Endothelial cell of umbilical vein (primary cell): ENCODE measurements around the gene CALN1. TPM values are rescaled to one million over a fixed set of nuclear protein-coding genes. Genes with fewer than 3 reads are reported as not detected.

Experiments
- BruUV-seq: library from RNA; stranded (reverse); fragments of 400-500 nt; replicated peaks from 2 replicates; lab custom pipeline; 2021; lab: Mats Ljungman, UMichigan
- CTCF ChIA-PET: fragments of 300-600, 350-600 bp; sonication (Branson Sonifier 250); formaldehyde crosslinking; loops from one replicate; lab custom pipeline; 2021; ENCODE audit warnings: antibody characterized with exemption, inconsistent platforms; lab: Charles Lee
- POLR2A ChIA-PET: fragments of 300-600, 350-600 bp; sonication (Branson Sonifier 250); formaldehyde crosslinking; loops from one replicate; lab custom pipeline; 2021; ENCODE audit warnings: antibody characterized with exemption, inconsistent platforms; lab: Charles Lee
- DNase-seq: peaks from one replicate; pipeline ENCODE4 v3.0.0-alpha.2; 2011; ENCODE audit warnings: low read depth, low spot score
- FAIRE-seq: peaks from 2 replicates; lab custom pipeline; 2011; peaks lifted over from hg19 to GRCh38; lab: Jason Lieb, UNC
- H2AFZ ChIP-seq: 2 replicates; pipeline ENCODE4 v1.6.0; 2012; ENCODE audit warnings: low read depth, low read length, control low read depth, inconsistent platforms
- H3K27ac ChIP-seq: 2 replicates; pipeline ENCODE4 v1.5.1; 2011; ENCODE audit warnings: low read depth, mild to moderate bottlenecking, control low read depth, low read length, moderate library complexity; ENCODE audit not compliant: insufficient read depth
- H3K27me3 ChIP-seq, 2 experiments: 2 replicates each; pipeline versions ENCODE4 v1.6.0 to v1.6.1; 2011; ENCODE audit warnings: low read length in 2 of 2, mixed read lengths in 1 of 2; ENCODE audit not compliant: control insufficient read depth in 2 of 2, insufficient read depth in 2 of 2
- H3K36me3 ChIP-seq, 2 experiments: 2 replicates in 1 of 2; 3 replicates in 1 of 2; pipeline ENCODE4 v1.5.1; 2011; ENCODE audit warnings: low read length in 2 of 2, mild to moderate bottlenecking in 1 of 2, moderate library complexity in 1 of 2; ENCODE audit not compliant: control insufficient read depth in 2 of 2, insufficient read depth in 2 of 2; ENCODE audit errors: extremely low read depth in 1 of 2
- H3K4me1 ChIP-seq: 3 replicates; pipeline ENCODE4 v1.5.1; 2011; ENCODE audit warnings: mild to moderate bottlenecking, low read length; ENCODE audit not compliant: control insufficient read depth, insufficient read depth; ENCODE audit errors: extremely low read depth
- H3K4me2 ChIP-seq: 2 replicates; pipeline ENCODE4 v1.6.1; 2011; ENCODE audit warnings: low read length, control low read depth, mixed read lengths; ENCODE audit not compliant: insufficient read depth
- H3K4me3 ChIP-seq, 3 experiments: fragments of 200-600 bp in 1 of 3; sonication (generic), shearing (Covaris generic) in 1 of 3; replicated peaks in 1 of 3; 2 replicates each; pipeline ENCODE4 v1.5.1; 2011 to 2016; ENCODE audit warnings: control low read depth in 3 of 3, low read length in 3 of 3, mild to moderate bottlenecking in 2 of 3, inconsistent platforms in 1 of 3, low read depth in 1 of 3, moderate library complexity in 1 of 3; ENCODE audit not compliant: insufficient read depth in 1 of 3
- H3K79me2 ChIP-seq: 2 replicates; pipeline ENCODE4 v1.6.0; 2012; ENCODE audit warnings: low read length, inconsistent platforms; ENCODE audit not compliant: control insufficient read depth, insufficient read depth
- H3K9ac ChIP-seq: replicated peaks from 2 replicates; pipeline ENCODE3; 2011; ENCODE audit warnings: low read length, control low read depth; ENCODE audit not compliant: insufficient read depth; ENCODE audit errors: extremely low read depth
- H3K9me1 ChIP-seq: replicated peaks from 3 replicates; pipeline ENCODE4 v1.6.0; 2011; ENCODE audit warnings: mild to moderate bottlenecking, low read length; ENCODE audit not compliant: control insufficient read depth, insufficient read depth; ENCODE audit errors: extremely low read depth
- H3K9me3 ChIP-seq: replicated peaks from 2 replicates; pipeline ENCODE4 v1.5.1; 2012; ENCODE audit warnings: low read length, inconsistent platforms; ENCODE audit not compliant: control insufficient read depth, insufficient read depth
- H4K20me1 ChIP-seq: replicated peaks from 2 replicates; pipeline ENCODE3; 2011; ENCODE audit warnings: mild to moderate bottlenecking, low read length; ENCODE audit not compliant: control insufficient read depth, insufficient read depth; ENCODE audit errors: extremely low read depth
- CTCF ChIP-seq, 2 donors: IDR thresholded peaks; 1 replicate in 1 of 2; 2 replicates in 1 of 2; pipeline ENCODE4 v1.5.1; 2011; ENCODE audit warnings: low read length in 2 of 2, mild to moderate bottlenecking in 2 of 2, moderate library complexity in 2 of 2, control low read depth in 1 of 2, inconsistent platforms in 1 of 2, low read depth in 1 of 2; ENCODE audit not compliant: insufficient read depth in 1 of 2; ENCODE audit errors: extremely low read depth in 1 of 2
- EZH2 ChIP-seq: IDR thresholded peaks from 2 replicates; pipeline ENCODE4 v1.6.1; 2012; ENCODE audit warnings: borderline replicate concordance, low read depth, mild to moderate bottlenecking, moderate library complexity, low read length, inconsistent platforms; ENCODE audit not compliant: severe bottlenecking
- FOS ChIP-seq: IDR thresholded peaks from 2 replicates; pipeline ENCODE4 v1.6.1; 2011; ENCODE audit warnings: mild to moderate bottlenecking, low read length, moderate library complexity, borderline replicate concordance; ENCODE audit not compliant: insufficient read depth
- GATA2 ChIP-seq: IDR thresholded peaks from 2 replicates; pipeline ENCODE4 v1.7.0; 2011; ENCODE audit warnings: low read depth, mild to moderate bottlenecking, moderate library complexity, mixed read lengths, low read length; ENCODE audit not compliant: insufficient read length, insufficient read depth
- JUN ChIP-seq: IDR thresholded peaks from 2 replicates; pipeline ENCODE4 v1.6.1; 2011; ENCODE audit warnings: borderline replicate concordance, low read depth; ENCODE audit not compliant: insufficient read length, insufficient read depth
- MAX ChIP-seq: IDR thresholded peaks from 2 replicates; pipeline ENCODE4 v1.6.1; 2011; ENCODE audit not compliant: insufficient read depth, insufficient read length
- MYC ChIP-seq: IDR thresholded peaks from one replicate; pipeline ENCODE4 v1.6.1; 2011; ENCODE audit warnings: mild to moderate bottlenecking, low read depth, low read length
- POLR2A ChIP-seq: IDR thresholded peaks from 2 replicates; pipeline ENCODE4 v1.6.1; 2012; ENCODE audit warnings: low read depth, mild to moderate bottlenecking, control low read depth, low read length
- POLR2AphosphoS5 ChIP-seq: IDR thresholded peaks from 2 replicates; pipeline ENCODE4 v1.6.1; 2012; ENCODE audit warnings: low read depth, mild to moderate bottlenecking, control low read depth, low read length, moderate library complexity; ENCODE audit not compliant: insufficient read depth
- dilution Hi-C: fragments of 300-500 bp; cut with MboI; formaldehyde crosslinking; loops from one replicate; pipeline ENCODE4 v1.15.0; 2019; ENCODE audit warnings: low sequenced_read_pairs; ENCODE audit not compliant: extremely low pct_ligation_motif_present
- intact Hi-C: fragments of 100-400 bp; cut with micrococcal nuclease; formaldehyde crosslinking; loops from one replicate; pipeline ENCODE4 v1.10.0; 2022
- polyA plus RNA-seq, 4 experiments: library from polyadenylated mRNA; depleted of rRNA in 3 of 4; stranded (reverse) in 3 of 4; unstranded in 1 of 4; fragments of >200 nt; gene quantifications; 2 replicates each; pipeline versions ENCODE4 v1.2.1 to v1.2.3, GENCODE V29; 2011 to 2012; ENCODE audit warnings: missing spikeins in 1 of 4
- total RNA-seq: library from RNA; stranded (reverse); gene quantifications from 2 replicates; pipeline ENCODE4 v1.2.3, GENCODE V29; 2021

Gene CALN1
- total and polyA plus RNA-seq, 2 donors (not counting 3 experiments of a cell fraction or from before 2014, with no cell fraction given), result not detected

DNA sequence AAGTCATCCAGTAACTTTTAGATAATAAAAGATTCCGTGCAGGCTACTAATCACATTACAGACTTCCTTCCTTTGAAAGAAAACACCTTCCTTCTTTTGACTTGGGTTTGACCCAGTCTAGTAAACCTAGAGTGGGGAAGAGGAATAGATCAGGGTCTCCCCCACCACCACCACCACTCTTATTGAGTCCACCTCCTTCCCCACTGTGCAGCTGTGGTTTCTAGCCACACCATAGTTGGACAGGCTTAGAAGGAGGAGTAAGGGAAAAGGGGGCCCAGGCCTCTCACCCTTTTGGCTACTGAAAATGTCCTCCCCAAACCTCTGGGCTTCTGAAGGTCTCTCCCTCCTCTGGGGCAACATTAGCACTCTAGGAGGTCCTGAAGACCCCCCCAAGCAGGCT is 372.7 kb downstream of the CALN1 start:
- Histone ChIP-seq H3K9me1 (no peaks in the 10 kb centered on the region), H3K79me2 (no peaks in the 10 kb centered on the region), H3K9ac (no peak overlapping the region), H3K9me3 (no peaks in the 10 kb centered on the region), H4K20me1 (no peaks in the 10 kb centered on the region), H3K4me3 (no peak overlapping the region), H3K27ac (no peak overlapping the region), H3K27me3 (no peaks in the 10 kb centered on the region), H3K4me2 (no peak overlapping the region), H2AFZ (no peak overlapping the region), H3K4me1 (no peaks in the 10 kb centered on the region), H3K36me3 (no peaks in the 10 kb centered on the region)
- TF ChIP-seq POLR2A (no peak), GATA2 (no peak), POLR2AphosphoS5 (no peak), CTCF (IDR thresholded peaks at IDR 0.05; ENCODE audit: extremely low read depth in 1 of 2, insufficient read depth in 1 of 2, low read depth in 1 of 2, low read length in 2 of 2) (no peak), EZH2 (no peak), JUN (no peak), FOS (no peak), MYC (no peak), MAX (no peak)
- BruUV-seq, result no TSS peak
- FAIRE-seq (no peak), DNase-seq (no peak)
- intact Hi-C loops, result no loop called here
- ChIA-PET CTCF (no interaction called here), POLR2A (no interaction called here)
- dilution Hi-C loops, result no loop called here
